T-helper 1 cell treated with Interleukin-12 subunit alpha and Interleukin-12 subunit beta and Interleukin-4 antibody, amounts not matched to agents 30 μg/mL and 1 μg/mL, for 36 hours (primary cell): ENCODE results near the gene HYPK.
"Not testable (repeated sequence)": the region's sequence is repeated elsewhere in the genome, so short reads cannot be mapped to it uniquely, and the experiment has no call there.

Experiments
- H3K27ac Mint-ChIP-seq: one replicate; pipeline ENCODE4 v1.8.0; 2021; ENCODE audit warnings: mild to moderate bottlenecking, mixed read lengths
- H3K27me3 Mint-ChIP-seq: one replicate; pipeline ENCODE4 v1.8.0; 2021; ENCODE audit warnings: low read depth, mixed read lengths
- H3K36me3 Mint-ChIP-seq: one replicate; pipeline ENCODE4 v1.8.0; 2021; ENCODE audit warnings: low read depth, mixed read lengths
- H3K4me1 Mint-ChIP-seq: one replicate; pipeline ENCODE4 v1.8.0; 2021; ENCODE audit warnings: low read depth, mixed read lengths
- H3K4me3 Mint-ChIP-seq: one replicate; pipeline ENCODE4 v1.8.0; 2021; ENCODE audit warnings: mild to moderate bottlenecking, moderate library complexity, mixed read lengths
- H3K9me3 Mint-ChIP-seq: one replicate; pipeline ENCODE4 v1.8.0; 2021; ENCODE audit warnings: mixed read lengths

The HYPK gene

GRCh38 chr15:43815064-43815463, 14.7 kb downstream of the HYPK start:
- H3K4me3 Mint-ChIP-seq, H3K27ac Mint-ChIP-seq, H3K27me3 Mint-ChIP-seq, H3K9me3 Mint-ChIP-seq: not testable (repeated sequence)
- peaks cover 22% of the 10 kb centered on the region for H3K4me1 Mint-ChIP-seq
- peaks cover 36% of the 10 kb centered on the region for H3K36me3 Mint-ChIP-seq

GRCh38 chr15:43821505-43821904, 21.1 kb downstream of the HYPK start:
- peak overlapping the region; percentile 60 for H3K27ac Mint-ChIP-seq
- H3K9me3 Mint-ChIP-seq: no peaks in the 10 kb centered on the region
- H3K36me3 Mint-ChIP-seq: peaks cover 20% of the 10 kb centered on the region
- no peaks in the 10 kb centered on the region for H3K27me3 Mint-ChIP-seq
- H3K4me1 Mint-ChIP-seq: peaks cover 30% of the 10 kb centered on the region
- H3K4me3 Mint-ChIP-seq: peak overlapping the region; percentile 52

- Mint-ChIP-seq H3K27me3 (no peaks in the 10 kb centered on the region), H3K9me3 (no peaks in the 10 kb centered on the region), H3K36me3 (peaks cover 19% of the 10 kb centered on the region)
These were observed 24.2 kb downstream of the HYPK start, which contains the start of gene MFAP1 for GRCh38 chr15:43824302-43825246. Gene MFAP1, minus strand, starts transcription at chr15:43824690. Its CDS starts 121 bp downstream, at chr15:43824569.

GRCh38 chr15:43825305-43825704, 24.9 kb downstream of the HYPK start:
- H3K27me3 Mint-ChIP-seq, H3K9me3 Mint-ChIP-seq: not testable (repeated sequence)
- peaks cover 38% of the 10 kb centered on the region for H3K4me1 Mint-ChIP-seq
- peaks cover 20% of the 10 kb centered on the region for H3K36me3 Mint-ChIP-seq
- peak overlapping the region; percentile 90 for H3K27ac Mint-ChIP-seq
- H3K4me3 Mint-ChIP-seq: peak overlapping the region; percentile 50

More at GRCh38 chr15:43824302-43825246, 24.2 kb downstream of the HYPK start, which contains the start of gene MFAP1:
- Mint-ChIP-seq H3K27ac (peak within 1 kb of the TSS; percentile 98), H3K4me1 (peaks cover 35% of the 10 kb centered on the region), H3K4me3 (peak within 1 kb of the TSS; percentile 98)

- Mint-ChIP-seq H3K4me1 (peaks cover 36% of the 10 kb centered on the region), H3K9me3 (no peaks in the 10 kb centered on the region), H3K4me3 (peak overlapping the region; percentile 50), H3K36me3 (peaks cover 20% of the 10 kb centered on the region), H3K27me3 (no peaks in the 10 kb centered on the region), H3K27ac (peak overlapping the region; percentile 90)
These were observed 25.7 kb downstream of the HYPK start for GRCh38 chr15:43826029-43826507.

GRCh38 chr15:43826508-43827341, 26.3 kb downstream of the HYPK start, which contains the start of gene WDR76:
Gene WDR76, plus strand, starts transcription at chr15:43827002. Its CDS starts 31 bp downstream, at chr15:43827033.
- H3K27ac Mint-ChIP-seq: peak within 1 kb of the TSS; percentile 90
- no peaks in the 10 kb centered on the region for H3K9me3 Mint-ChIP-seq
- no peaks in the 10 kb centered on the region for H3K27me3 Mint-ChIP-seq
- peak within 1 kb of the TSS; percentile 90 for H3K4me3 Mint-ChIP-seq
- peaks cover 33% of the 10 kb centered on the region for H3K4me1 Mint-ChIP-seq
- H3K36me3 Mint-ChIP-seq: peaks cover 22% of the 10 kb centered on the region

- Mint-ChIP-seq H3K27ac (peak overlapping the region; percentile 90), H3K36me3 (peaks cover 24% of the 10 kb centered on the region), H3K4me1 (peaks cover 36% of the 10 kb centered on the region), H3K4me3 (peak overlapping the region; percentile 90), H3K27me3 (no peaks in the 10 kb centered on the region), H3K9me3 (no peaks in the 10 kb centered on the region)
These were observed 27.8 kb downstream of the HYPK start for GRCh38 chr15:43828061-43828657.

- Mint-ChIP-seq H3K27ac (peak overlapping the region; percentile 34), H3K4me3 (peak overlapping the region; percentile 44), H3K4me1 (peaks cover 32% of the 10 kb centered on the region), H3K36me3 (peaks cover 27% of the 10 kb centered on the region)
- H3K27me3 Mint-ChIP-seq, H3K9me3 Mint-ChIP-seq: not testable (repeated sequence)
These were observed 29.6 kb downstream of the HYPK start for GRCh38 chr15:43829951-43830540.

- not testable (repeated sequence) for H3K4me3 Mint-ChIP-seq, H3K27ac Mint-ChIP-seq, H3K27me3 Mint-ChIP-seq, H3K9me3 Mint-ChIP-seq
- Mint-ChIP-seq H3K4me1 (peaks cover 32% of the 10 kb centered on the region), H3K36me3 (peaks cover 31% of the 10 kb centered on the region)
These were observed 30.4 kb downstream of the HYPK start for GRCh38 chr15:43830691-43831275.

GRCh38 chr15:43831519-43832052, 31.2 kb downstream of the HYPK start:
- H3K27me3 Mint-ChIP-seq, H3K9me3 Mint-ChIP-seq: not testable (repeated sequence)
- Mint-ChIP-seq H3K4me1 (peaks cover 33% of the 10 kb centered on the region), H3K4me3 (peak overlapping the region; percentile 47), H3K27ac (peak overlapping the region; percentile 54), H3K36me3 (peaks cover 38% of the 10 kb centered on the region)

- Mint-ChIP-seq H3K36me3 (peaks cover 42% of the 10 kb centered on the region), H3K4me1 (peaks cover 33% of the 10 kb centered on the region)
- H3K9me3 Mint-ChIP-seq, H3K27me3 Mint-ChIP-seq, H3K27ac Mint-ChIP-seq, H3K4me3 Mint-ChIP-seq: not testable (repeated sequence)
These were observed 32.1 kb downstream of the HYPK start for GRCh38 chr15:43832485-43832884.

- peaks cover 28% of the 10 kb centered on the region for H3K36me3 Mint-ChIP-seq
- H3K4me3 Mint-ChIP-seq: no peak overlapping the region
- H3K27ac Mint-ChIP-seq: no peak overlapping the region
- peaks cover 2% of the 10 kb centered on the region for H3K4me1 Mint-ChIP-seq
- H3K27me3 Mint-ChIP-seq: no peaks in the 10 kb centered on the region
- H3K9me3 Mint-ChIP-seq: no peaks in the 10 kb centered on the region
These were observed 45.0 kb downstream of the HYPK start for GRCh38 chr15:43845421-43845820.

GRCh38 chr15:43851251-43851650, 50.9 kb downstream of the HYPK start:
- no peaks in the 10 kb centered on the region for H3K27me3 Mint-ChIP-seq
- H3K36me3 Mint-ChIP-seq: peaks cover 33% of the 10 kb centered on the region
- no peaks in the 10 kb centered on the region for H3K9me3 Mint-ChIP-seq
- no peak overlapping the region for H3K27ac Mint-ChIP-seq
- no peak overlapping the region for H3K4me3 Mint-ChIP-seq
- no peaks in the 10 kb centered on the region for H3K4me1 Mint-ChIP-seq
